ENCODE data around the gene CPHXL2.

- TF ChIP-seq CTCF (conservative IDR thresholded peaks at IDR 0.05; ENCODE audit: low read depth, low read length) (no peak), EZH2 (IDR thresholded peaks at IDR 0.05; ENCODE audit: low read length, unreplicated experiment) (no peak), EZH2phosphoT487 (IDR thresholded peaks at IDR 0.05; ENCODE audit: borderline replicate concordance, low read length) (no peak)
Observed at GRCh38 chr16:75660726-75661302, 16.0 kb downstream of the CPHXL2 start.
